ENCODE results near the gene MAPK12. TPM values are rescaled to one million over a fixed set of nuclear protein-coding genes. Genes with fewer than 3 reads are reported as not detected.

MAPK12 gene
- polyA plus RNA-seq, 1 donor from 2014 or later, result 36.7 TPM

DNA sequence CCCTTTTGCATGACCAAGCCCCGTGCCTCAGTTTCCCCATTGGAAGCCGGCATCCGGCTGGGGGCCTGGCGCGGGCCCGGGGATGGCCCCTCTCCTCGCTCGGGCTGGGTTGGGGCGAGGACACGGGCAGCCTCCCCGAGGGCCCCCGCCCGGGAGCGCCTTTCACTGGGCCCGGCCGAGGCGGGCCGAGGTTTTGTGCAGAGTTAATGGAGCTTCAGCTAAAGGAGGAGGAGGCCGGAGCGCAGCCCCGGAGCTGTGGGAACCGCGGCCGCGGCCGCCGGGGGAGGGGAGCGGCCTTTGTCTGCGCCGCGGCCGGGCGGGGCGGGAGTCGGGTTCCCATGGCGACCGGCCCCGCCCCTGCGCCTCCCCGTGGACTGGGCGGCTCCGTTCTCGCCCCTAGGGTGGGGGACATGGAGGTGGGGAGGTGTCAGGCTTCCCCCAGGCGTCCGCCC lies 10.1 kb upstream of the MAPK12 start:
- no peaks in the 10 kb centered on the region for H3K9me2 ChIP-seq (ENCODE audit: insufficient read depth, low read length)
- H3K9me3 ChIP-seq (ENCODE audit: low read length), result no peaks in the 10 kb centered on the region
- H3K4me3 ChIP-seq (ENCODE audit: low read length), result peak overlapping the region; percentile 77
- H3K27ac ChIP-seq (ENCODE audit: low read length), result peak overlapping the region; percentile 58
- peak overlapping the region; percentile 86 for H3K4me2 ChIP-seq (ENCODE audit: low read length)
- H3K79me2 ChIP-seq (replicated peaks; ENCODE audit: insufficient read depth, low read length), result no peaks in the 10 kb centered on the region
- peak overlapping the region; percentile 81 for H3K9ac ChIP-seq (ENCODE audit: low read length)
- H3F3A ChIP-seq (ENCODE audit: insufficient read depth, low read length, poor library complexity, severe bottlenecking), result no peaks in the 10 kb centered on the region
- no peak overlapping the region for H2AFZ ChIP-seq (ENCODE audit: low read depth, low read length)
- no peaks in the 10 kb centered on the region for H3K36me3 ChIP-seq (ENCODE audit: insufficient read depth, low read length)
- no peaks in the 10 kb centered on the region for H3K27me3 ChIP-seq (ENCODE audit: insufficient read depth, low read depth, low read length)
- TF ChIP-seq, protein P1, sequence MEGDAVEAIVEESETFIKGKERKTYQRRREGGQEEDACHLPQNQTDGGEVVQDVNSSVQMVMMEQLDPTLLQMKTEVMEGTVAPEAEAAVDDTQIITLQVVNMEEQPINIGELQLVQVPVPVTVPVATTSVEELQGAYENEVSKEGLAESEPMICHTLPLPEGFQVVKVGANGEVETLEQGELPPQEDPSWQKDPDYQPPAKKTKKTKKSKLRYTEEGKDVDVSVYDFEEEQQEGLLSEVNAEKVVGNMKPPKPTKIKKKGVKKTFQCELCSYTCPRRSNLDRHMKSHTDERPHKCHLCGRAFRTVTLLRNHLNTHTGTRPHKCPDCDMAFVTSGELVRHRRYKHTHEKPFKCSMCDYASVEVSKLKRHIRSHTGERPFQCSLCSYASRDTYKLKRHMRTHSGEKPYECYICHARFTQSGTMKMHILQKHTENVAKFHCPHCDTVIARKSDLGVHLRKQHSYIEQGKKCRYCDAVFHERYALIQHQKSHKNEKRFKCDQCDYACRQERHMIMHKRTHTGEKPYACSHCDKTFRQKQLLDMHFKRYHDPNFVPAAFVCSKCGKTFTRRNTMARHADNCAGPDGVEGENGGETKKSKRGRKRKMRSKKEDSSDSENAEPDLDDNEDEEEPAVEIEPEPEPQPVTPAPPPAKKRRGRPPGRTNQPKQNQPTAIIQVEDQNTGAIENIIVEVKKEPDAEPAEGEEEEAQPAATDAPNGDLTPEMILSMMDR (IDR thresholded peaks at IDR 0.05; ENCODE audit: poor library complexity, severe bottlenecking), result peak; percentile 62
- TF ChIP-seq REST (IDR thresholded peaks at IDR 0.05; ENCODE audit: borderline replicate concordance) (no peak), EP300 (conservative IDR thresholded peaks at IDR 0.05; ENCODE audit: poor library complexity, severe bottlenecking) (no peak), POLR2AphosphoS5 (IDR thresholded peaks at IDR 0.05) (peak; percentile 28), RAD21 (conservative IDR thresholded peaks at IDR 0.05) (no peak), TAF1 (IDR thresholded peaks at IDR 0.05; ENCODE audit: low read depth) (no peak), SMC3 (conservative IDR thresholded peaks at IDR 0.05; ENCODE audit: poor library complexity) (no peak), EZH2 (IDR thresholded peaks at IDR 0.05; ENCODE audit: borderline replicate concordance, insufficient read depth, low read length, poor library complexity, severe bottlenecking) (no peak), MXI1 (conservative IDR thresholded peaks at IDR 0.05; ENCODE audit: poor library complexity, severe bottlenecking) (no peak)
- no peaks in the 10 kb centered on the region for H4K20me1 ChIP-seq (ENCODE audit: insufficient read depth)

DNA sequence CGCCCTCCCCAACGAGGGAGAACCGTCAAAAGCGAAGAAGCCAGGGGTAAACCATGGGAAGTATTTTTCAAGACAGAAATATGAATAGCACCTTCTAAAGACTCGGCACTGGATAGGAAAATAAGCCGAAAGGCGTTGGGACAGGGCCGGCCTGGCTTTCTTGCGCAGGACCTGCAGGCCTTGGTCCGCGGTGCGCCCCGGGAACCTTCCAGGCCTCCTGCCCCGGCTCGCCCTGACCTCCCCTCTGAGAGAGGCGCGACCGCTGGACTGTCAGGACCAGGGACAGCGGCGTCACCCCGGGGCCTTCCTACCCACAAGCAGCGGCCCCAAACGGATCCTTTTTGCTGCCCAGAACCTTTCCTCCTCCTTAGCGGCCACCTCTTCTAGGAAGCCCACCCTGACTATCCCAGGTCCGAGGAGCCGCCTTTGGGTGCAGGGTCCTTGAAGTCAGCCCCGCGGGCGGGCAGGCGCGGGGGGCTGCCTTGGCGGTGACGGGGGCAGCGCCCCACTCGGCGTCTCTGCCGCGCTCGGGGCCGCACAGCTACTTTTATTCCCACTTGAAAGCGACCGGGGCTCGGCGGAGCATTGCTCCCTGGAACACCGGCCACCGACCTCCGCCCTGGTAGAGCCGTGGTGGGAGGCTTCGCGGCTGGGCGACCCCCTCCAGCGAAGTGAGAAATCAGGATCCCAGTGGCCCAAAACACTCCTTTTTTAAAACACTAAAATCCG lies 9.3 kb upstream of the MAPK12 start:
- Histone ChIP-seq H3K9me2 (ENCODE audit: insufficient read depth, low read length) (no peaks in the 10 kb centered on the region), H3K9ac (ENCODE audit: low read length) (peak overlapping the region; percentile 81), H3K27me3 (ENCODE audit: insufficient read depth, low read depth, low read length) (no peaks in the 10 kb centered on the region), H3K4me2 (ENCODE audit: low read length) (peak overlapping the region; percentile 86), H3K79me2 (replicated peaks; ENCODE audit: insufficient read depth, low read length) (no peaks in the 10 kb centered on the region), H3F3A (ENCODE audit: insufficient read depth, low read length, poor library complexity, severe bottlenecking) (no peaks in the 10 kb centered on the region), H3K9me3 (ENCODE audit: low read length) (no peaks in the 10 kb centered on the region), H3K27ac (ENCODE audit: low read length) (peak overlapping the region; percentile 58), H4K20me1 (ENCODE audit: insufficient read depth) (no peaks in the 10 kb centered on the region), H3K4me3 (ENCODE audit: low read length) (peak overlapping the region; percentile 77), H2AFZ (ENCODE audit: low read depth, low read length) (peak overlapping the region; percentile 60), H3K36me3 (ENCODE audit: insufficient read depth, low read length) (no peaks in the 10 kb centered on the region)
- TF ChIP-seq EZH2 (IDR thresholded peaks at IDR 0.05; ENCODE audit: borderline replicate concordance, insufficient read depth, low read length, poor library complexity, severe bottlenecking) (no peak), EP300 (conservative IDR thresholded peaks at IDR 0.05; ENCODE audit: poor library complexity, severe bottlenecking) (no peak), TAF1 (IDR thresholded peaks at IDR 0.05; ENCODE audit: low read depth) (no peak), RAD21 (conservative IDR thresholded peaks at IDR 0.05) (no peak), SMC3 (conservative IDR thresholded peaks at IDR 0.05; ENCODE audit: poor library complexity) (no peak), MXI1 (conservative IDR thresholded peaks at IDR 0.05; ENCODE audit: poor library complexity, severe bottlenecking) (peak; percentile 7), POLR2AphosphoS5 (IDR thresholded peaks at IDR 0.05) (no peak), REST (IDR thresholded peaks at IDR 0.05; ENCODE audit: borderline replicate concordance) (peak; percentile 77)
- TF ChIP-seq, protein P1 (IDR thresholded peaks at IDR 0.05; ENCODE audit: poor library complexity, severe bottlenecking), result peak; percentile 3
